SK-N-SH (cell line): ENCODE data around the gene PTPN14. TPM values are rescaled to one million over a fixed set of nuclear protein-coding genes. Genes with fewer than 3 reads are reported as not detected.
A peak's percentile ranks its signal among the peaks of the same experiment; 100 is the strongest.

Source experiments
- CTCF ChIA-PET: fragments of 300-600, 350-600 bp; formaldehyde crosslinking; extraction: SDS; loops from one replicate; lab custom pipeline; 2021; lab: Yijun Ruan, JAX
- POLR2A ChIA-PET: fragments of 350-600 bp; sonication (Branson Sonifier 250); formaldehyde crosslinking; extraction: SDS; loops from one replicate; lab custom pipeline; 2020; ENCODE audit warnings: antibody characterized with exemption, inconsistent platforms; lab: Yijun Ruan, JAX
- DNase-seq: peaks from one replicate; pipeline ENCODE4 v3.0.0; 2012
- H2AFZ ChIP-seq: fragments of 200-600 bp; sonication (generic); 2 replicates; pipeline ENCODE4 v1.8.1; 2016; ENCODE audit warnings: antibody characterized with exemption, mild to moderate bottlenecking, low read depth
- H3F3A ChIP-seq: fragments of 200-600 bp; sonication (generic); replicated peaks from 2 replicates; pipeline ENCODE3; 2016; ENCODE audit warnings: antibody characterized with exemption, mild to moderate bottlenecking; ENCODE audit not compliant: insufficient read depth
- H3K27ac ChIP-seq, 2 experiments: fragments of 200-500 bp in 1 of 2; fragments of 200-600 bp in 1 of 2; sonication (Bioruptor generic) in 1 of 2; sonication (generic), shearing (Covaris generic) in 1 of 2; 2 replicates each; pipeline versions ENCODE4 v1.5.1 to v1.6.1; 2014 to 2016; ENCODE audit warnings: low read depth in 2 of 2, inconsistent platforms in 1 of 2, low read length in 1 of 2, mild to moderate bottlenecking in 1 of 2, mixed read lengths in 1 of 2
- H3K27me3 ChIP-seq: fragments of 200-600 bp; sonication (generic), shearing (Covaris generic); 2 replicates; pipeline ENCODE4 v1.6.1; 2016; ENCODE audit warnings: mixed run types; ENCODE audit not compliant: insufficient read depth
- H3K36me3 ChIP-seq, 2 experiments: fragments of 200-500 bp in 1 of 2; fragments of 200-600 bp in 1 of 2; sonication (Bioruptor generic) in 1 of 2; sonication (generic) in 1 of 2; replicated peaks in 1 of 2; 2 replicates each; pipeline versions ENCODE3 to v1.5.1; 2014 to 2016; ENCODE audit warnings: low read length in 1 of 2, mild to moderate bottlenecking in 1 of 2; ENCODE audit not compliant: insufficient read depth in 2 of 2, control insufficient read depth in 1 of 2
- H3K4me1 ChIP-seq, 2 experiments: fragments of 200-500 bp in 1 of 2; fragments of 200-600 bp in 1 of 2; sonication (Bioruptor generic) in 1 of 2; sonication (generic), shearing (Covaris generic) in 1 of 2; 2 replicates each; pipeline versions ENCODE4 v1.5.1 to v1.6.1; 2014 to 2016; ENCODE audit warnings: low read depth in 1 of 2, low read length in 1 of 2, mixed run types in 1 of 2; ENCODE audit not compliant: insufficient read depth in 2 of 2, control insufficient read depth in 1 of 2
- H3K4me2 ChIP-seq: fragments of 200-600 bp; sonication (generic), shearing (Covaris generic); 2 replicates; pipeline ENCODE4 v1.6.1; 2017; ENCODE audit warnings: mixed run types
- H3K4me3 ChIP-seq, 2 experiments: fragments of 200-500 bp in 1 of 2; fragments of 200-600 bp in 1 of 2; sonication (Bioruptor generic) in 1 of 2; sonication (generic), shearing (Covaris generic) in 1 of 2; 2 replicates each; pipeline versions ENCODE4 v1.5.1 to v1.8.1; 2014 to 2016; ENCODE audit warnings: low read depth in 2 of 2, inconsistent platforms in 1 of 2, low read length in 1 of 2, mild to moderate bottlenecking in 1 of 2, mixed read lengths in 1 of 2, moderate library complexity in 1 of 2
- H3K79me2 ChIP-seq: fragments of 200-600 bp; sonication (generic); 2 replicates; pipeline ENCODE4 v1.8.1; 2017; ENCODE audit warnings: mild to moderate bottlenecking; ENCODE audit not compliant: insufficient read depth
- H3K9ac ChIP-seq: fragments of 200-600 bp; sonication (generic); 2 replicates; pipeline ENCODE4 v1.6.1; 2017; ENCODE audit warnings: mixed run types
- H3K9me2 ChIP-seq: fragments of 200-600 bp; sonication (generic); 2 replicates; pipeline ENCODE4 v1.6.1; 2017; ENCODE audit warnings: mixed run types
- H3K9me3 ChIP-seq: fragments of 200-600 bp; sonication (generic); 2 replicates; pipeline ENCODE4 v1.6.1; 2017; ENCODE audit warnings: mixed run types, mild to moderate bottlenecking, moderate library complexity
- H4K20me1 ChIP-seq: fragments of 200-600 bp; sonication (generic); 2 replicates; pipeline ENCODE4 v1.6.1; 2017; ENCODE audit warnings: mild to moderate bottlenecking, mixed run types; ENCODE audit not compliant: insufficient read depth
- CHD2 ChIP-seq: fragments of 150-350 bp; IDR thresholded peaks from 2 replicates; pipeline ENCODE4 v1.6.1; 2018; ENCODE audit warnings: low read length; ENCODE audit not compliant: partially characterized antibody
- RCOR1 ChIP-seq: fragments of 150-350 bp; IDR thresholded peaks from 2 replicates; pipeline ENCODE4 v1.6.1; 2017; ENCODE audit warnings: antibody characterized with exemption, low read length
- WGBS: methylation state at CpG from one replicate; pipeline ENCODE4 v1.1.6; 2017; ENCODE audit warnings: low lambda C conversion rate; 5-methylcytosine and 5-hydroxymethylcytosine counted together
- polyA plus RNA-seq, 3 experiments: library from polyadenylated mRNA; depleted of rRNA; stranded (reverse); fragments of >200 nt; gene quantifications; 2 replicates each; pipeline ENCODE4 v1.2.3, GENCODE V29; 2012
- TF ChIP-seq, protein P1 (sequence below): fragments of 200-600 bp; sonication (generic); IDR thresholded peaks from 2 replicates; pipeline ENCODE4 v1.6.1; 2017; ENCODE audit warnings: antibody characterized with exemption, mild to moderate bottlenecking, moderate library complexity
- TF ChIP-seq, protein P2 (sequence below): IDR thresholded peaks from 2 replicates; pipeline ENCODE4 v1.4.0; 2012; ENCODE audit warnings: low read depth, borderline replicate concordance

PTPN14 gene
- polyA plus RNA-seq, 1 of the 3 experiments (the other 2 are of a cell fraction) = 12.8 TPM

DNA sequence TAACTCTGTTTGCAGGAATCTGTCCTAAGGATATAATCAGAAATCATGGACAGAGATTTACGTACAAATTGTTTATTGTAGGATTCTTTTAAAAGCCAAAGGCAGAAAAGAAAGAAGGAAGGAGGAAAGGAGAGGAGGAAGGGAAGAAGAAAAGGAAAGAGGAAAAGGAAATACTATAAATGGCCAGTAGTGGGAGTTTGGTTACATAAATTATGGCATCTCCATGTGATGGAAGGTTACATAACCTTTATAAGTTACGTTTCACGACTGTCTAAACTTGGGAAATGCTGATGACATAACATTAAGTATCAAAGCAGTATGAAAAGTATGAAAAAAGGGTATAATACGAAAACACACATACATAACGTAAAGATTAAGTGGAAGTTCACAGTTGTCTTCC is 231.5 kb downstream of the PTPN14 start:
- no peaks in the 10 kb centered on the region for H4K20me1 ChIP-seq
- no peaks in the 10 kb centered on the region for H3K9me3 ChIP-seq
- H3K4me3 ChIP-seq = no peak overlapping the region
- no peak overlapping the region for H2AFZ ChIP-seq
- DNase-seq = no peak
- no peaks in the 10 kb centered on the region for H3F3A ChIP-seq
- POLR2A ChIA-PET = no interaction called here
- TF ChIP-seq, protein P1, sequence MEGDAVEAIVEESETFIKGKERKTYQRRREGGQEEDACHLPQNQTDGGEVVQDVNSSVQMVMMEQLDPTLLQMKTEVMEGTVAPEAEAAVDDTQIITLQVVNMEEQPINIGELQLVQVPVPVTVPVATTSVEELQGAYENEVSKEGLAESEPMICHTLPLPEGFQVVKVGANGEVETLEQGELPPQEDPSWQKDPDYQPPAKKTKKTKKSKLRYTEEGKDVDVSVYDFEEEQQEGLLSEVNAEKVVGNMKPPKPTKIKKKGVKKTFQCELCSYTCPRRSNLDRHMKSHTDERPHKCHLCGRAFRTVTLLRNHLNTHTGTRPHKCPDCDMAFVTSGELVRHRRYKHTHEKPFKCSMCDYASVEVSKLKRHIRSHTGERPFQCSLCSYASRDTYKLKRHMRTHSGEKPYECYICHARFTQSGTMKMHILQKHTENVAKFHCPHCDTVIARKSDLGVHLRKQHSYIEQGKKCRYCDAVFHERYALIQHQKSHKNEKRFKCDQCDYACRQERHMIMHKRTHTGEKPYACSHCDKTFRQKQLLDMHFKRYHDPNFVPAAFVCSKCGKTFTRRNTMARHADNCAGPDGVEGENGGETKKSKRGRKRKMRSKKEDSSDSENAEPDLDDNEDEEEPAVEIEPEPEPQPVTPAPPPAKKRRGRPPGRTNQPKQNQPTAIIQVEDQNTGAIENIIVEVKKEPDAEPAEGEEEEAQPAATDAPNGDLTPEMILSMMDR = peak; percentile 36
- no peak for TF ChIP-seq CHD2
- H3K79me2 ChIP-seq = no peaks in the 10 kb centered on the region
- H3K36me3 ChIP-seq = peaks cover 9 to 30% of the 10 kb centered on the region in 2 experiments
- H3K27ac ChIP-seq = no peak overlapping the region
- H3K9me2 ChIP-seq = no peaks in the 10 kb centered on the region
- CTCF ChIA-PET = interaction anchor here (1.6 to 10.7 kb wide), 3 partner anchors 10 to 106 kb away, joined by 5 to 154 read pairs (median 52); no protein-coding TSS in a partner anchor
- H3K4me2 ChIP-seq = no peak overlapping the region
- peaks cover 0 to 5% of the 10 kb centered on the region in 2 experiments; a peak in 1 of 4 replicates for H3K4me1 ChIP-seq
- 94% methylated on average over 5 of the region's 5 CpGs for WGBS
- no peak overlapping the region for H3K9ac ChIP-seq
- H3K27me3 ChIP-seq = no peaks in the 10 kb centered on the region

DNA sequence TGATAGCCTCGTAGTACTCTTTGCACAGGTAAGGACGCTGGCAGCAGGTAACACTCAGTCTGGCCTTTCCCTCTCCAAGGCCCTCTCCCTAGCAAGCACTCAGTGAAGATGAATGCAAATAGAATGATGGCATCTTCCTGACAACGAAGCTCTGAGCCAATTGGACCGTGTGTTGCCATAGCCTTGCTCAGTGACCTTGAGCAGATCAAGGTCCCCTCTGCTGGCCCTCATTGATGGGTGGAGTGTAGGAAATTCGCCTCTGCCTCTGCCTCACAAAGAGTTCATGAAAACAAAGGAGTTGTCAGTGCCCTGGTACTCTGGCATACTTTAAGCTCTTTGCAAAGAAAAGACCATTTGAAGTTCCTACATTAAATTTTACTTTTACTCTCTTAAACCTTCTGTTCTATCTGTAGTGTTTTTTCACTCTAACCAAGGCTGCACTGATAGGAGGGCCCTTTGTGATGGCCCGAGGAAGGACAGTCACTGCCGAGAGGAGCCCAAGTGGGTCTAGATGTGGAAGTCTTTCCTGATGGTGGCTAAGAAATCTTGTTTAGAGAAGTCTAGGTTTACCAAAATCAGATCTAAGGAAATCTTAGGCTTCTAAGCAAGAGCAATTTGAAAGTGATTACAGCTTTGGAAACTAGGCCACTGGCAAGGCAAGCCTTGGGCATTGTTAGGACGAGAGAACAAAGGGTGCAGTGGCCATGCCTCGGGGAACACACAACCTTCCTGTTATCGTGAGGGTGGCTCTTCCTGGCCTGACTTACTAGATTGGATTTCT is 232.3 kb downstream of the PTPN14 start:
- WGBS = 85% methylated on average over 7 of the region's 10 CpGs
- no peak overlapping the region for H3K9ac ChIP-seq
- H3K4me1 ChIP-seq = peaks cover 0 to 5% of the 10 kb centered on the region in 2 experiments; a peak in 1 of 4 replicates
- no peak overlapping the region for H3K27ac ChIP-seq
- peaks cover 9 to 31% of the 10 kb centered on the region in 2 experiments for H3K36me3 ChIP-seq
- POLR2A ChIA-PET = no interaction called here
- no peaks in the 10 kb centered on the region for H4K20me1 ChIP-seq
- H3K27me3 ChIP-seq = no peaks in the 10 kb centered on the region
- H2AFZ ChIP-seq = no peak overlapping the region
- H3K9me3 ChIP-seq = no peaks in the 10 kb centered on the region
- no peaks in the 10 kb centered on the region for H3K79me2 ChIP-seq
- no peak overlapping the region for H3K4me3 ChIP-seq
- no peak for DNase-seq
- CTCF ChIA-PET = interaction anchor here (0.6 to 10.7 kb wide), 5 partner anchors 11 to 105 kb away, joined by 3 to 154 read pairs (median 5); no protein-coding TSS in a partner anchor
- no peaks in the 10 kb centered on the region for H3K9me2 ChIP-seq
- no peak for TF ChIP-seq RCOR1
- TF ChIP-seq, protein P2, sequence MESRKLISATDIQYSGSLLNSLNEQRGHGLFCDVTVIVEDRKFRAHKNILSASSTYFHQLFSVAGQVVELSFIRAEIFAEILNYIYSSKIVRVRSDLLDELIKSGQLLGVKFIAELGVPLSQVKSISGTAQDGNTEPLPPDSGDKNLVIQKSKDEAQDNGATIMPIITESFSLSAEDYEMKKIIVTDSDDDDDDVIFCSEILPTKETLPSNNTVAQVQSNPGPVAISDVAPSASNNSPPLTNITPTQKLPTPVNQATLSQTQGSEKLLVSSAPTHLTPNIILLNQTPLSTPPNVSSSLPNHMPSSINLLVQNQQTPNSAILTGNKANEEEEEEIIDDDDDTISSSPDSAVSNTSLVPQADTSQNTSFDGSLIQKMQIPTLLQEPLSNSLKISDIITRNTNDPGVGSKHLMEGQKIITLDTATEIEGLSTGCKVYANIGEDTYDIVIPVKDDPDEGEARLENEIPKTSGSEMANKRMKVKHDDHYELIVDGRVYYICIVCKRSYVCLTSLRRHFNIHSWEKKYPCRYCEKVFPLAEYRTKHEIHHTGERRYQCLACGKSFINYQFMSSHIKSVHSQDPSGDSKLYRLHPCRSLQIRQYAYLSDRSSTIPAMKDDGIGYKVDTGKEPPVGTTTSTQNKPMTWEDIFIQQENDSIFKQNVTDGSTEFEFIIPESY = no peak
- no peaks in the 10 kb centered on the region for H3F3A ChIP-seq
- H3K4me2 ChIP-seq = no peak overlapping the region
